ENCODE data around the gene SCP2. TPM values are rescaled to one million over a fixed set of nuclear protein-coding genes. Genes with fewer than 3 reads are reported as not detected.

The SCP2 gene
- polyA plus RNA-seq, 1 of the 3 experiments (the other 2 are of a cell fraction): 49.5 TPM

GRCh38 chr1:52911541-52911940, 15.5 kb upstream of the SCP2 start:
- 91% methylated on average over 9 of the region's 10 CpGs for WGBS (ENCODE audit: low lambda C conversion rate)
- POLR2A ChIA-PET: no interaction called here

DNA sequence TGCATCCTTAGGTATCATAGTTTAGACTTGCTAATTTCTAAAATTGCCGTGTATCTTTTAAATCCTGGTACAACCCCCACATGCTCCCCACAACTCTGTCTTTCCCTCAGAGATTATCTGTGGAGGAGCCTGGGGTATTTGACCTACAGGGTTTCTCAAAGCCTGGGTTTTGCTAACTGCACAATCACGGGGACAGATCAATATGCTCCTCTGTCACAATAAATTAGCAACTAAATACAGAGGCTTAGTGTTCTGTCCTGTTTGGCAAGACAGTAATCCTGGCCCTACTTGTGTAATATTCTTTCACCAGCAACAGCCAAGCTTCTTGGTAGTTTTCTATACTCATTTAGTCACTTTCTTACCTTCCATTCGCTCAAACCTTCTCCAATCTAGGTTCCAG, 14.1 kb upstream of the SCP2 start:
- no peak overlapping the region for H3K4me3 ChIP-seq (ENCODE audit: low read depth in 2 of 2, low read length in 1 of 2)
- ChIA-PET CTCF (no interaction called here), POLR2A (no interaction called here)
- no peak overlapping the region for H3K9ac ChIP-seq
- H3K9me3 ChIP-seq: no peaks in the 10 kb centered on the region
- H3K36me3 ChIP-seq (replicated peaks in 1 of 2; ENCODE audit: control insufficient read depth in 1 of 2, insufficient read depth in 2 of 2, low read length in 1 of 2): no peaks in the 10 kb centered on the region
- no peak overlapping the region for H3K27ac ChIP-seq (ENCODE audit: low read depth in 2 of 2, low read length in 1 of 2)
- H2AFZ ChIP-seq (ENCODE audit: low read depth): no peak overlapping the region
- TF ChIP-seq GABPA (IDR thresholded peaks at IDR 0.05; ENCODE audit: low read depth): no peak
- no peak for TF ChIP-seq TEAD4 (IDR thresholded peaks at IDR 0.05; ENCODE audit: borderline replicate concordance, insufficient read depth)
- TF ChIP-seq RAD21 (IDR thresholded peaks at IDR 0.05; ENCODE audit: low read length): no peak
- TF ChIP-seq ELF1 (IDR thresholded peaks at IDR 0.05): no peak
- no peak for TF ChIP-seq USF1 (IDR thresholded peaks at IDR 0.05; ENCODE audit: borderline replicate concordance, low read depth)
- no peak for TF ChIP-seq CTCF (IDR thresholded peaks at IDR 0.05)
- TF ChIP-seq ZBTB33 (IDR thresholded peaks at IDR 0.05; ENCODE audit: borderline replicate concordance, low read depth): no peak
- TF ChIP-seq MEF2A (IDR thresholded peaks at IDR 0.05; ENCODE audit: borderline replicate concordance, low read depth): no peak
- no peak for TF ChIP-seq CHD2 (IDR thresholded peaks at IDR 0.05; ENCODE audit: low read length, partially characterized antibody)
- no peak for TF ChIP-seq REST (IDR thresholded peaks at IDR 0.05; ENCODE audit: low read depth, low read length)
- TF ChIP-seq SMC3 (IDR thresholded peaks at IDR 0.05; ENCODE audit: low read depth, low read length): no peak
- TF ChIP-seq JUND (IDR thresholded peaks at IDR 0.05): no peak
- no peak for TF ChIP-seq EZH2phosphoT487 (IDR thresholded peaks at IDR 0.05; ENCODE audit: borderline replicate concordance, low read depth)
- TF ChIP-seq PBX3 (IDR thresholded peaks at IDR 0.05): no peak
- TF ChIP-seq FOXM1 (IDR thresholded peaks at IDR 0.05; ENCODE audit: low read depth): no peak
- TF ChIP-seq GATA2 (CRISPR knock-in tag; IDR thresholded peaks at IDR 0.05): no peak
- no peak for TF ChIP-seq FOSL2 (IDR thresholded peaks at IDR 0.05; ENCODE audit: borderline replicate concordance, low read depth)
- TF ChIP-seq NFIC (IDR thresholded peaks at IDR 0.05; ENCODE audit: borderline replicate concordance): no peak
- no peak overlapping the region for H3K4me2 ChIP-seq
- H3K4me1 ChIP-seq (ENCODE audit: control insufficient read depth in 1 of 2, insufficient read depth in 2 of 2, low read depth in 1 of 2, low read length in 1 of 2): no peaks in the 10 kb centered on the region
- DNase-seq: no peak
- no peaks in the 10 kb centered on the region for H3K79me2 ChIP-seq (ENCODE audit: insufficient read depth)
- 95% methylated on average over 3 of the region's 3 CpGs for WGBS (ENCODE audit: low lambda C conversion rate)
- H4K20me1 ChIP-seq (ENCODE audit: insufficient read depth): no peaks in the 10 kb centered on the region
- H3F3A ChIP-seq (replicated peaks; ENCODE audit: insufficient read depth): no peaks in the 10 kb centered on the region
- H3K9me2 ChIP-seq: no peaks in the 10 kb centered on the region
- H3K27me3 ChIP-seq (ENCODE audit: insufficient read depth): no peaks in the 10 kb centered on the region

More at GRCh38 chr1:52911541-52911940, 15.5 kb upstream of the SCP2 start:
- Histone ChIP-seq H3K4me2 (no peak overlapping the region), H3K79me2 (ENCODE audit: insufficient read depth) (no peaks in the 10 kb centered on the region), H4K20me1 (ENCODE audit: insufficient read depth) (no peaks in the 10 kb centered on the region), H3K27ac (ENCODE audit: low read depth in 2 of 2, low read length in 1 of 2) (no peak overlapping the region), H3K36me3 (replicated peaks in 1 of 2; ENCODE audit: control insufficient read depth in 1 of 2, insufficient read depth in 2 of 2, low read length in 1 of 2) (no peaks in the 10 kb centered on the region), H3K9me3 (no peaks in the 10 kb centered on the region), H3K9ac (no peak overlapping the region), H3K9me2 (no peaks in the 10 kb centered on the region), H3K4me3 (ENCODE audit: low read depth in 2 of 2, low read length in 1 of 2) (no peak overlapping the region), H3F3A (replicated peaks; ENCODE audit: insufficient read depth) (no peaks in the 10 kb centered on the region), H3K4me1 (ENCODE audit: control insufficient read depth in 1 of 2, insufficient read depth in 2 of 2, low read depth in 1 of 2, low read length in 1 of 2) (no peaks in the 10 kb centered on the region), H2AFZ (ENCODE audit: low read depth) (no peak overlapping the region), H3K27me3 (ENCODE audit: insufficient read depth) (no peaks in the 10 kb centered on the region)
- DNase-seq: no peak
- CTCF ChIA-PET: interaction anchor here (1.0 to 1.2 kb wide), 2 partner anchors 265 to 269 kb away, joined by 3 to 10 read pairs; no protein-coding TSS in a partner anchor
- no peak for TF ChIP-seq MEF2A (IDR thresholded peaks at IDR 0.05; ENCODE audit: borderline replicate concordance, low read depth)
- TF ChIP-seq RFX5 (IDR thresholded peaks at IDR 0.05; ENCODE audit: low read length): no peak
- TF ChIP-seq TAF1 (IDR thresholded peaks at IDR 0.05; ENCODE audit: borderline replicate concordance, low read depth, low read length): no peak
- TF ChIP-seq RCOR1 (IDR thresholded peaks at IDR 0.05; ENCODE audit: low read length): no peak
- TF ChIP-seq SMC3 (IDR thresholded peaks at IDR 0.05; ENCODE audit: low read depth, low read length): no peak

All from SK-N-SH (cell line).